Ascending aorta (tissue), 2 donors: Measurements from ENCODE around the gene PHF8. TPM values are rescaled to one million over a fixed set of nuclear protein-coding genes. Genes with fewer than 3 reads are reported as not detected.

ENCODE experiments used
- DNase-seq, 2 donors: peaks; one replicate each; pipeline ENCODE4 v3.0.0-alpha.2; 2019; ENCODE audit warnings: low spot score in 2 of 2
- H3K27ac ChIP-seq, 2 donors: fragments of 200-600 bp; sonication (generic); one replicate each; pipeline ENCODE4 v1.5.1; 2016 to 2017; ENCODE audit warnings: mild to moderate bottlenecking in 1 of 2
- H3K27me3 ChIP-seq: fragments of 200-600 bp; sonication (generic); one replicate; pipeline ENCODE4 v1.5.1; 2017
- H3K36me3 ChIP-seq, 2 donors: fragments of 200-600 bp; sonication (generic); one replicate each; pipeline ENCODE4 v1.5.1; 2016
- H3K4me1 ChIP-seq, 2 donors: fragments of 200-600 bp; sonication (generic); one replicate each; pipeline ENCODE4 v1.5.1; 2016 to 2017; ENCODE audit warnings: mild to moderate bottlenecking in 1 of 2
- H3K4me3 ChIP-seq, 2 donors: fragments of 200-600 bp; sonication (generic); one replicate each; pipeline ENCODE4 v1.5.1; 2016 to 2017; ENCODE audit warnings: mild to moderate bottlenecking in 1 of 2
- H3K9me3 ChIP-seq, 2 donors: fragments of 200-600 bp; sonication (generic); one replicate each; pipeline ENCODE4 v1.5.1; 2016
- CTCF ChIP-seq, 3 experiments: fragments of 200-600 bp in 2 of 3; fragments of 450-650 bp in 1 of 3; sonication (generic) in 2 of 3; IDR thresholded peaks; one replicate each; pipeline ENCODE4 v1.5.1; 2016 to 2019; ENCODE audit warnings: antibody characterized with exemption in 3 of 3, mild to moderate bottlenecking in 1 of 3, moderate library complexity in 1 of 3
- intact Hi-C: fragments of 100-400 bp; cut with DNase I; formaldehyde crosslinking; loops from one replicate; pipeline ENCODE4 v1.15.1; 2023
- total RNA-seq: library from RNA; depleted of rRNA; stranded (reverse); fragments of >200 nt; gene quantifications from one replicate; pipeline ENCODE4 v1.1.0, GENCODE V29; 2016

PHF8 gene
- total RNA-seq, 1 donor from 2014 or later: 41.6 TPM

- Histone ChIP-seq H3K36me3 (peaks cover 8 to 19% of the 10 kb centered on the region in 2 donors), H3K27ac (no peak overlapping the region), H3K9me3 (no peaks in the 10 kb centered on the region), H3K27me3 (no peaks in the 10 kb centered on the region), H3K4me1 (no peaks in the 10 kb centered on the region), H3K4me3 (no peak overlapping the region)
- no peak for DNase-seq
- intact Hi-C loops: no loop called here
- no peak for TF ChIP-seq CTCF (IDR thresholded peaks at IDR 0.05)
Measured at GRCh38 chrX:53992589-53992988, 51.7 kb downstream of the PHF8 start.

GRCh38 chrX:53990171-53990570, 54.1 kb downstream of the PHF8 start:
- H3K4me3 ChIP-seq: no peak overlapping the region
- intact Hi-C loops: no loop called here
- H3K9me3 ChIP-seq: no peaks in the 10 kb centered on the region
- peaks cover 8 to 18% of the 10 kb centered on the region in 2 donors for H3K36me3 ChIP-seq
- no peak overlapping the region for H3K27ac ChIP-seq
- no peaks in the 10 kb centered on the region for H3K27me3 ChIP-seq
- no peak for TF ChIP-seq CTCF (IDR thresholded peaks at IDR 0.05)
- H3K4me1 ChIP-seq: no peaks in the 10 kb centered on the region
- DNase-seq: no peak

- no peak for DNase-seq
- Histone ChIP-seq H3K4me1 (no peaks in the 10 kb centered on the region), H3K27ac (no peak overlapping the region), H3K36me3 (peaks cover 14 to 28% of the 10 kb centered on the region in 2 donors), H3K27me3 (no peaks in the 10 kb centered on the region), H3K9me3 (no peaks in the 10 kb centered on the region), H3K4me3 (no peak overlapping the region)
- TF ChIP-seq CTCF (IDR thresholded peaks at IDR 0.05): no peak
- intact Hi-C loops: no loop called here
Measured at GRCh38 chrX:53984895-53985294, 59.4 kb downstream of the PHF8 start.

- Histone ChIP-seq H3K27me3 (no peaks in the 10 kb centered on the region), H3K36me3 (peaks cover 5 to 18% of the 10 kb centered on the region in 2 donors), H3K9me3 (peaks cover 0 to 5% of the 10 kb centered on the region in 2 donors), H3K27ac (no peak overlapping the region), H3K4me3 (no peak overlapping the region), H3K4me1 (no peaks in the 10 kb centered on the region)
- intact Hi-C loops: no loop called here
- DNase-seq: no peak
- no peak for TF ChIP-seq CTCF (IDR thresholded peaks at IDR 0.05)
Measured at GRCh38 chrX:53974529-53974928, 69.7 kb downstream of the PHF8 start.

GRCh38 chrX:53969540-53969939, 74.7 kb downstream of the PHF8 start:
- no peaks in the 10 kb centered on the region for H3K4me1 ChIP-seq
- H3K4me3 ChIP-seq: no peak overlapping the region
- peaks cover 0 to 6% of the 10 kb centered on the region in 2 donors for H3K9me3 ChIP-seq
- H3K36me3 ChIP-seq: peaks cover 6 to 16% of the 10 kb centered on the region in 2 donors
- no peaks in the 10 kb centered on the region for H3K27me3 ChIP-seq
- H3K27ac ChIP-seq: no peak overlapping the region
- TF ChIP-seq CTCF (IDR thresholded peaks at IDR 0.05): no peak
- no peak for DNase-seq
- intact Hi-C loops: no loop called here

GRCh38 chrX:53950130-53950733, 94.0 kb downstream of the PHF8 start:
- H3K36me3 ChIP-seq: peaks cover 3 to 19% of the 10 kb centered on the region in 2 donors

More at GRCh38 chrX:53950130-53950733, 94.0 kb downstream of the PHF8 start:
- no peak for TF ChIP-seq CTCF (IDR thresholded peaks at IDR 0.05)
- H3K27me3 ChIP-seq: no peaks in the 10 kb centered on the region
- H3K9me3 ChIP-seq: no peaks in the 10 kb centered on the region
- H3K27ac ChIP-seq: no peak overlapping the region
- H3K4me1 ChIP-seq: no peaks in the 10 kb centered on the region
- no peak overlapping the region for H3K4me3 ChIP-seq
- intact Hi-C loops: no loop called here
- DNase-seq: no peak
